OCI-LY7 (cell line): ENCODE measurements around the gene ARRDC2. TPM values are rescaled to one million over a fixed set of nuclear protein-coding genes. Genes with fewer than 3 reads are reported as not detected.

Experiments used
- BruUV-seq: library from RNA; stranded (reverse); fragments of 400-500 nt; replicated peaks from 2 replicates; lab custom pipeline; 2021; lab: Mats Ljungman, UMichigan
- CTCF ChIA-PET: fragments of 300-600 bp; sonication (Branson Sonifier 250); formaldehyde crosslinking; loops from one replicate; lab custom pipeline; 2022; ENCODE audit warnings: antibody characterized with exemption; ENCODE audit not compliant: unreplicated experiment; lab: Charles Lee
- POLR2A ChIA-PET: fragments of 300-600 bp; sonication (Branson Sonifier 250); formaldehyde crosslinking; loops from one replicate; lab custom pipeline; 2022; ENCODE audit warnings: antibody characterized with exemption; lab: Charles Lee
- DNase-seq: peaks from one replicate; pipeline ENCODE4 v3.0.0-alpha.2; 2015; ENCODE audit warnings: low spot score
- H2AFZ ChIP-seq: fragments of 200-600 bp; sonication (generic), shearing (Covaris generic); 2 replicates; pipeline ENCODE4 v1.6.1; 2014; ENCODE audit warnings: mild to moderate bottlenecking, antibody characterized with exemption, low read length, moderate library complexity
- H3K27ac ChIP-seq: fragments of 200-600 bp; sonication (generic); 2 replicates; pipeline ENCODE4 v1.5.1; 2014; ENCODE audit warnings: mixed run types, low read depth, mild to moderate bottlenecking, moderate library complexity, low read length, inconsistent platforms; ENCODE audit not compliant: poor library complexity, severe bottlenecking
- H3K36me3 ChIP-seq: fragments of 200-600 bp; sonication (generic); 2 replicates; pipeline ENCODE4 v1.6.1; 2014; ENCODE audit warnings: mild to moderate bottlenecking, antibody characterized with exemption, low read length, moderate library complexity, mixed read lengths; ENCODE audit not compliant: insufficient read depth
- H3K4me1 ChIP-seq: fragments of 200-600 bp; sonication (generic); 2 replicates; pipeline ENCODE4 v1.5.1; 2014; ENCODE audit warnings: mild to moderate bottlenecking, low read length; ENCODE audit not compliant: insufficient read depth, poor library complexity, severe bottlenecking
- H3K4me2 ChIP-seq: fragments of 200-600 bp; sonication (generic); 2 replicates; pipeline ENCODE4 v1.6.1; 2014; ENCODE audit warnings: mild to moderate bottlenecking, low read length
- H3K4me3 ChIP-seq: fragments of 200-600 bp; sonication (generic); 2 replicates; pipeline ENCODE4 v1.5.1; 2014; ENCODE audit warnings: mild to moderate bottlenecking, low read depth, low read length; ENCODE audit not compliant: poor library complexity, severe bottlenecking
- H3K79me2 ChIP-seq: fragments of 200-600 bp; sonication (generic); 2 replicates; pipeline ENCODE4 v1.6.1; 2016; ENCODE audit warnings: low read depth, mild to moderate bottlenecking, low read length, moderate library complexity, mixed read lengths; ENCODE audit not compliant: insufficient read depth
- H3K9me2 ChIP-seq: fragments of 200-600 bp; sonication (generic); 2 replicates; pipeline ENCODE4 v1.6.1; 2016; ENCODE audit warnings: mild to moderate bottlenecking, low read length, mixed read lengths; ENCODE audit not compliant: insufficient read depth
- H3K9me3 ChIP-seq: fragments of 200-600 bp; sonication (generic); 2 replicates; pipeline ENCODE4 v1.6.1; 2014; ENCODE audit warnings: mild to moderate bottlenecking, mixed run types, low read length, mixed read lengths
- H4K20me1 ChIP-seq: fragments of 200-600 bp; sonication (generic); 2 replicates; pipeline ENCODE4 v1.6.1; 2014; ENCODE audit warnings: mild to moderate bottlenecking, antibody characterized with exemption, low read length, moderate library complexity, mixed read lengths; ENCODE audit not compliant: insufficient read depth
- EZH2phosphoT487 ChIP-seq: fragments of 200-600 bp; sonication (generic); IDR thresholded peaks from 2 replicates; pipeline ENCODE4 v1.6.1; 2018; ENCODE audit warnings: low read depth, borderline replicate concordance, mild to moderate bottlenecking, mixed run types, antibody characterized with exemption, low read length, moderate library complexity, mixed read lengths
- intact Hi-C: fragments of 100-400 bp; cut with micrococcal nuclease; formaldehyde crosslinking; loops from one replicate; pipeline ENCODE4 v1.10.0; 2022; ENCODE audit not compliant: unreplicated experiment
- total RNA-seq, 2 experiments: library from RNA; depleted of rRNA in 1 of 2; stranded (reverse); fragments of >200 nt in 1 of 2; shearing (Covaris generic) in 1 of 2; gene quantifications; 2 replicates each; pipeline ENCODE4 v1.2.3, GENCODE V29; 2014 to 2022
- TF ChIP-seq, protein P1 (sequence below): fragments of 200-600 bp; sonication (generic); conservative IDR thresholded peaks from 2 replicates; pipeline ENCODE4 v1.5.1; 2014; ENCODE audit warnings: mild to moderate bottlenecking, antibody characterized with exemption, low read length, moderate library complexity, mixed read lengths

Gene ARRDC2
- total RNA-seq, 2 experiments from 2014 or later, result 30.7 TPM

- ChIA-PET POLR2A (interaction anchor here (0.7 to 0.8 kb wide), 2 partner anchors 706 to 753 kb away, joined by 3 to 5 read pairs; no protein-coding TSS in a partner anchor), CTCF (no interaction called here)
- no peak for DNase-seq
- BruUV-seq, result no TSS peak
- H3K4me1 ChIP-seq, result no peaks in the 10 kb centered on the region
- TF ChIP-seq, protein P1, sequence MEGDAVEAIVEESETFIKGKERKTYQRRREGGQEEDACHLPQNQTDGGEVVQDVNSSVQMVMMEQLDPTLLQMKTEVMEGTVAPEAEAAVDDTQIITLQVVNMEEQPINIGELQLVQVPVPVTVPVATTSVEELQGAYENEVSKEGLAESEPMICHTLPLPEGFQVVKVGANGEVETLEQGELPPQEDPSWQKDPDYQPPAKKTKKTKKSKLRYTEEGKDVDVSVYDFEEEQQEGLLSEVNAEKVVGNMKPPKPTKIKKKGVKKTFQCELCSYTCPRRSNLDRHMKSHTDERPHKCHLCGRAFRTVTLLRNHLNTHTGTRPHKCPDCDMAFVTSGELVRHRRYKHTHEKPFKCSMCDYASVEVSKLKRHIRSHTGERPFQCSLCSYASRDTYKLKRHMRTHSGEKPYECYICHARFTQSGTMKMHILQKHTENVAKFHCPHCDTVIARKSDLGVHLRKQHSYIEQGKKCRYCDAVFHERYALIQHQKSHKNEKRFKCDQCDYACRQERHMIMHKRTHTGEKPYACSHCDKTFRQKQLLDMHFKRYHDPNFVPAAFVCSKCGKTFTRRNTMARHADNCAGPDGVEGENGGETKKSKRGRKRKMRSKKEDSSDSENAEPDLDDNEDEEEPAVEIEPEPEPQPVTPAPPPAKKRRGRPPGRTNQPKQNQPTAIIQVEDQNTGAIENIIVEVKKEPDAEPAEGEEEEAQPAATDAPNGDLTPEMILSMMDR, result no peak
- no peak for TF ChIP-seq EZH2phosphoT487
- H2AFZ ChIP-seq, result no peak overlapping the region
- no peaks in the 10 kb centered on the region for H3K79me2 ChIP-seq
- H3K27ac ChIP-seq, result no peak overlapping the region
- H3K9me2 ChIP-seq, result no peaks in the 10 kb centered on the region
- no peaks in the 10 kb centered on the region for H3K36me3 ChIP-seq
- H4K20me1 ChIP-seq, result no peaks in the 10 kb centered on the region
- no peak overlapping the region for H3K4me3 ChIP-seq
- no peaks in the 10 kb centered on the region for H3K9me3 ChIP-seq
- H3K4me2 ChIP-seq, result no peak overlapping the region
- intact Hi-C loops, result no loop called here
Measured at GRCh38 chr19:17988161-17988560, 19.8 kb upstream of the ARRDC2 start.

GRCh38 chr19:17989425-17990094, 18.4 kb upstream of the ARRDC2 start:
- H3K4me2 ChIP-seq, result no peak overlapping the region
- H3K4me1 ChIP-seq, result no peaks in the 10 kb centered on the region
- BruUV-seq, result no TSS peak
- no peak for DNase-seq
- no peaks in the 10 kb centered on the region for H3K36me3 ChIP-seq
- ChIA-PET CTCF (no interaction called here), POLR2A (interaction anchor here (0.6 kb wide), 1 partner anchor 653 kb away, joined by 4 read pairs; no protein-coding TSS in a partner anchor)
- H2AFZ ChIP-seq, result no peak overlapping the region
- no peaks in the 10 kb centered on the region for H3K9me2 ChIP-seq
- H3K9me3 ChIP-seq, result no peaks in the 10 kb centered on the region
- intact Hi-C loops, result no loop called here
- no peak overlapping the region for H3K4me3 ChIP-seq
- H4K20me1 ChIP-seq, result no peaks in the 10 kb centered on the region
- TF ChIP-seq, protein P1, result no peak
- no peak for TF ChIP-seq EZH2phosphoT487
- no peak overlapping the region for H3K27ac ChIP-seq
- H3K79me2 ChIP-seq, result no peaks in the 10 kb centered on the region
